ENCODE data around the gene CTIF. TPM values are rescaled to one million over a fixed set of nuclear protein-coding genes. Genes with fewer than 3 reads are reported as not detected.

The CTIF gene
- total RNA-seq, 1 donor from 2014 or later: 15.0 TPM

- H3K36me3 ChIP-seq (ENCODE audit: control insufficient read depth, insufficient read depth, low read length): peaks cover 25% of the 10 kb centered on the region
- H3K27me3 ChIP-seq (ENCODE audit: control insufficient read depth, insufficient read depth, low read length): no peaks in the 10 kb centered on the region
- DNase-seq (ENCODE audit: low read depth): no peak
- no peak for FAIRE-seq
- H3K4me3 ChIP-seq (ENCODE audit: low read depth, low read length): no peak overlapping the region
- TF ChIP-seq CTCF (IDR thresholded peaks at IDR 0.05; ENCODE audit: insufficient read depth, low read length, severe bottlenecking): no peak
These were observed 124.5 kb downstream of the CTIF start for GRCh38 chr18:48663096-48663930.

GRCh38 chr18:48663931-48664847, 125.4 kb downstream of the CTIF start:
- peak; percentile 94 for TF ChIP-seq CTCF (IDR thresholded peaks at IDR 0.05; ENCODE audit: insufficient read depth, low read length, severe bottlenecking)
- Histone ChIP-seq H3K36me3 (ENCODE audit: control insufficient read depth, insufficient read depth, low read length) (peaks cover 28% of the 10 kb centered on the region), H3K27me3 (ENCODE audit: control insufficient read depth, insufficient read depth, low read length) (no peaks in the 10 kb centered on the region), H3K4me3 (ENCODE audit: low read depth, low read length) (no peak overlapping the region)
- FAIRE-seq (no peak), DNase-seq (ENCODE audit: low read depth) (peak; percentile 31)

DNA sequence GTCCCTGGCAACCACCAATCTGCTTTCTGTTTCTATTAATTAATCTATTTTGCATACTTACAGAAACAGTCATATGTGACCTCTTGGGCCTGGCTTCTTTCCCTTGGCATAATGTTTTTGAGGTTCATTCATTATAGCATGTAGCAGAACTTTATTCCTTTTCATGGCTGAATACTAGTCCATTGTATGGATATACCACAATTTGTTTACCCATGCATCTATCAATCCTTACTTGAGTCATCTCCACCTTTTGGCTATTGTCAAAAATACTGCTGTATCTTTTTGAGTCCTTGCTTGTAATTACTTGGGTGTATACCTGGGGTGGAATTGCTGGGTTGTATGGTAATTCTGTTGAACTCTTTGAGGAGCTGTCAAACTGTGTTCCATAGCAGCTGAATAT, 126.8 kb downstream of the CTIF start:
- H3K4me3 ChIP-seq (ENCODE audit: low read depth, low read length): no peak overlapping the region
- DNase-seq (ENCODE audit: low read depth) (no peak), FAIRE-seq (no peak)
- no peaks in the 10 kb centered on the region for H3K27me3 ChIP-seq (ENCODE audit: control insufficient read depth, insufficient read depth, low read length)
- peaks cover 38% of the 10 kb centered on the region for H3K36me3 ChIP-seq (ENCODE audit: control insufficient read depth, insufficient read depth, low read length)
- TF ChIP-seq CTCF (IDR thresholded peaks at IDR 0.05; ENCODE audit: insufficient read depth, low read length, severe bottlenecking): no peak

GRCh38 chr18:48666613-48667012, 127.8 kb downstream of the CTIF start:
- no peak for DNase-seq (ENCODE audit: low read depth)
- FAIRE-seq: peak; percentile 47
- no peaks in the 10 kb centered on the region for H3K27me3 ChIP-seq (ENCODE audit: control insufficient read depth, insufficient read depth, low read length)

More at GRCh38 chr18:48666613-48667012, 127.8 kb downstream of the CTIF start:
- H3K4me3 ChIP-seq (ENCODE audit: low read depth, low read length): no peak overlapping the region
- peaks cover 43% of the 10 kb centered on the region for H3K36me3 ChIP-seq (ENCODE audit: control insufficient read depth, insufficient read depth, low read length)
- TF ChIP-seq CTCF (IDR thresholded peaks at IDR 0.05; ENCODE audit: insufficient read depth, low read length, severe bottlenecking): no peak
